Calu3 (cell line): Measurements from ENCODE around the gene OR6B1. TPM values are rescaled to one million over a fixed set of nuclear protein-coding genes. Genes with fewer than 3 reads are reported as not detected.

ENCODE experiments used
- BruUV-seq: library from RNA; stranded (reverse); fragments of 400-500 nt; replicated peaks from 2 replicates; lab custom pipeline; 2021; lab: Mats Ljungman, UMichigan
- CTCF ChIA-PET: fragments of 300-600 bp; sonication (Branson Sonifier 250); formaldehyde crosslinking; loops from one replicate; lab custom pipeline; 2022; ENCODE audit warnings: antibody characterized with exemption; lab: Charles Lee
- DNase-seq: peaks from one replicate; pipeline ENCODE4 v3.0.0; 2022
- H3K27ac Mint-ChIP-seq: one replicate; pipeline ENCODE4 v1.8.0; 2022; ENCODE audit warnings: mixed read lengths; ENCODE audit not compliant: unreplicated experiment
- H3K27me3 Mint-ChIP-seq: one replicate; pipeline ENCODE4 v1.8.0; 2022; ENCODE audit warnings: mixed read lengths; ENCODE audit not compliant: unreplicated experiment
- H3K36me3 Mint-ChIP-seq: one replicate; pipeline ENCODE4 v1.8.0; 2022; ENCODE audit warnings: mild to moderate bottlenecking, moderate library complexity, mixed read lengths; ENCODE audit not compliant: insufficient read depth, unreplicated experiment
- H3K4me1 Mint-ChIP-seq: one replicate; pipeline ENCODE4 v1.8.0; 2022; ENCODE audit warnings: mild to moderate bottlenecking, low read depth, mixed read lengths; ENCODE audit not compliant: unreplicated experiment
- H3K4me3 Mint-ChIP-seq: one replicate; pipeline ENCODE4 v1.8.0; 2022; ENCODE audit warnings: mild to moderate bottlenecking, low read depth, moderate library complexity, mixed read lengths; ENCODE audit not compliant: unreplicated experiment
- H3K9me3 Mint-ChIP-seq: one replicate; pipeline ENCODE4 v1.8.0; 2022; ENCODE audit warnings: low read depth, mixed read lengths; ENCODE audit not compliant: unreplicated experiment
- CTCF ChIP-seq: fragments of 200-600 bp; IDR thresholded peaks from one replicate; pipeline ENCODE4 v1.8.0; 2022; ENCODE audit warnings: antibody characterized with exemption; ENCODE audit not compliant: unreplicated experiment
- intact Hi-C: fragments of 100-400 bp; cut with micrococcal nuclease; formaldehyde crosslinking; loops from one replicate; pipeline ENCODE4 v1.10.0; 2022; ENCODE audit not compliant: unreplicated experiment
- total RNA-seq: library from RNA; stranded (reverse); gene quantifications from 2 replicates; pipeline ENCODE4 v1.2.3, GENCODE V29; 2022

OR6B1 gene
- total RNA-seq, 1 experiment from 2014 or later: not detected

GRCh38 chr7:144028547-144028946 is 28.4 kb downstream of the OR6B1 start:
- no peak for TF ChIP-seq CTCF
- CTCF ChIA-PET: interaction anchor here (1.2 to 1.4 kb wide), 2 partner anchors 100 to 126 kb away, joined by 3 read pairs; partner anchors contain the start of gene TCAF1
- no peak for DNase-seq
- H3K4me1 Mint-ChIP-seq: no peaks in the 10 kb centered on the region
- no peak overlapping the region for H3K27ac Mint-ChIP-seq
- intact Hi-C loops: loop anchor here (5.0 kb wide), 2 partner anchors 56 to 99 kb away; no protein-coding TSS in a partner anchor
- H3K4me3 Mint-ChIP-seq: no peak overlapping the region
- no peaks in the 10 kb centered on the region for H3K27me3 Mint-ChIP-seq
- H3K36me3 Mint-ChIP-seq: no peaks in the 10 kb centered on the region
- BruUV-seq: no TSS peak
- no peaks in the 10 kb centered on the region for H3K9me3 Mint-ChIP-seq

GRCh38 chr7:144032516-144032915 is 32.4 kb downstream of the OR6B1 start:
- intact Hi-C loops: no loop called here
- Mint-ChIP-seq H3K9me3 (no peaks in the 10 kb centered on the region), H3K4me1 (no peaks in the 10 kb centered on the region), H3K27ac (no peak overlapping the region), H3K36me3 (no peaks in the 10 kb centered on the region), H3K27me3 (no peaks in the 10 kb centered on the region), H3K4me3 (no peak overlapping the region)
- CTCF ChIA-PET: no interaction called here
- no TSS peak for BruUV-seq
- no peak for DNase-seq
- no peak for TF ChIP-seq CTCF

- Mint-ChIP-seq H3K4me3 (no peak overlapping the region), H3K9me3 (no peaks in the 10 kb centered on the region), H3K27me3 (no peaks in the 10 kb centered on the region), H3K4me1 (no peaks in the 10 kb centered on the region), H3K36me3 (no peaks in the 10 kb centered on the region), H3K27ac (no peak overlapping the region)
- intact Hi-C loops: no loop called here
- DNase-seq: no peak
- TF ChIP-seq CTCF: no peak
- no TSS peak for BruUV-seq
- CTCF ChIA-PET: no interaction called here
Measured at GRCh38 chr7:144032985-144033709, 33.0 kb downstream of the OR6B1 start.

GRCh38 chr7:144035385-144035784 is 35.3 kb downstream of the OR6B1 start:
- no peaks in the 10 kb centered on the region for H3K27me3 Mint-ChIP-seq
- no peak overlapping the region for H3K4me3 Mint-ChIP-seq
- no peak overlapping the region for H3K27ac Mint-ChIP-seq
- H3K36me3 Mint-ChIP-seq: no peaks in the 10 kb centered on the region
- no peak for DNase-seq
- TF ChIP-seq CTCF: no peak
- BruUV-seq: no TSS peak
- CTCF ChIA-PET: no interaction called here
- no peaks in the 10 kb centered on the region for H3K9me3 Mint-ChIP-seq
- H3K4me1 Mint-ChIP-seq: no peaks in the 10 kb centered on the region
- intact Hi-C loops: no loop called here
